Calu3 (cell line): Measurements from ENCODE around the gene ZNF282. TPM values are rescaled to one million over a fixed set of nuclear protein-coding genes. Genes with fewer than 3 reads are reported as not detected.

Source experiments
- Bru-seq: library from RNA; stranded (reverse); fragments of 400-500 nt; gene quantifications from one replicate; lab custom pipeline; 2021; lab: Mats Ljungman, UMichigan
- BruChase-seq, 2 experiments: library from RNA; stranded (reverse); fragments of 400-500 nt; gene quantifications; one replicate each; lab custom pipeline; 2021; lab: Mats Ljungman, UMichigan
- BruUV-seq: library from RNA; stranded (reverse); fragments of 400-500 nt; replicated peaks from 2 replicates; lab custom pipeline; 2021; lab: Mats Ljungman, UMichigan
- CTCF ChIA-PET: fragments of 300-600 bp; sonication (Branson Sonifier 250); formaldehyde crosslinking; loops from one replicate; lab custom pipeline; 2022; ENCODE audit warnings: antibody characterized with exemption; lab: Charles Lee
- DNase-seq: peaks from one replicate; pipeline ENCODE4 v3.0.0; 2022
- H3K27ac Mint-ChIP-seq: one replicate; pipeline ENCODE4 v1.8.0; 2022; ENCODE audit warnings: mixed read lengths; ENCODE audit not compliant: unreplicated experiment
- H3K27me3 Mint-ChIP-seq: one replicate; pipeline ENCODE4 v1.8.0; 2022; ENCODE audit warnings: mixed read lengths; ENCODE audit not compliant: unreplicated experiment
- H3K36me3 Mint-ChIP-seq: one replicate; pipeline ENCODE4 v1.8.0; 2022; ENCODE audit warnings: mild to moderate bottlenecking, moderate library complexity, mixed read lengths; ENCODE audit not compliant: insufficient read depth, unreplicated experiment
- H3K4me1 Mint-ChIP-seq: one replicate; pipeline ENCODE4 v1.8.0; 2022; ENCODE audit warnings: mild to moderate bottlenecking, low read depth, mixed read lengths; ENCODE audit not compliant: unreplicated experiment
- H3K4me3 Mint-ChIP-seq: one replicate; pipeline ENCODE4 v1.8.0; 2022; ENCODE audit warnings: mild to moderate bottlenecking, low read depth, moderate library complexity, mixed read lengths; ENCODE audit not compliant: unreplicated experiment
- H3K9me3 Mint-ChIP-seq: one replicate; pipeline ENCODE4 v1.8.0; 2022; ENCODE audit warnings: low read depth, mixed read lengths; ENCODE audit not compliant: unreplicated experiment
- CTCF ChIP-seq: fragments of 200-600 bp; IDR thresholded peaks from one replicate; pipeline ENCODE4 v1.8.0; 2022; ENCODE audit warnings: antibody characterized with exemption; ENCODE audit not compliant: unreplicated experiment
- intact Hi-C: fragments of 100-400 bp; cut with micrococcal nuclease; formaldehyde crosslinking; loops from one replicate; pipeline ENCODE4 v1.10.0; 2022; ENCODE audit not compliant: unreplicated experiment
- long read RNA-seq: library from polyadenylated mRNA; stranded (forward); transcript quantifications from one replicate; pipeline ENCODE4 v2.0.0, GENCODE V29; 2022
- total RNA-seq: library from RNA; stranded (reverse); gene quantifications from 2 replicates; pipeline ENCODE4 v1.2.3, GENCODE V29; 2022

Gene ZNF282
- total RNA-seq, result 40.3 and 45.2 TPM in 2 replicates
- percentile 80 among the genes with signal in this experiment for Bru-seq, nascent RNA
- BruChase-seq, experiment 1, labeled RNA remaining after a 6-hour chase, result percentile 71 among the genes with signal in this experiment
- BruChase-seq, experiment 2, labeled RNA remaining after a 2-hour chase, result percentile 75 among the genes with signal in this experiment
- long read RNA-seq, partial matches to known transcripts, result 1 of 9 reads
- long read RNA-seq, other reads (novel, unspliced or antisense), result 8 of 9 reads

GRCh38 chr7:149195180-149196150 lies at the start of gene ZNF282:
Gene ZNF282 (plus strand): TSS chr7:149195546. CDS start chr7:149195590, 44 bp downstream.
- peak within 1 kb of the TSS; percentile 67 for H3K27ac Mint-ChIP-seq
- TF ChIP-seq CTCF, result peak; percentile 39
- intact Hi-C loops, result loop anchor here (2.0 to 5.0 kb wide), 3 partner anchors 43 to 68 kb away; partner anchors contain the start of genes ZNF212, ZNF398 and ZNF425
- no TSS peak for BruUV-seq
- CTCF ChIA-PET, result interaction anchor here (0.5 to 2.0 kb wide), 12 partner anchors 9 to 223 kb away, joined by 3 to 14 read pairs (median 4); partner anchors contain the start of gene ZNF783
- H3K9me3 Mint-ChIP-seq, result no peaks in the 10 kb centered on the region
- H3K4me1 Mint-ChIP-seq, result peaks cover 15% of the 10 kb centered on the region
- H3K27me3 Mint-ChIP-seq, result no peaks in the 10 kb centered on the region
- peak within 1 kb of the TSS; percentile 87 for H3K4me3 Mint-ChIP-seq
- peaks cover 53% of the 10 kb centered on the region for H3K36me3 Mint-ChIP-seq
- peak; percentile 94 for DNase-seq

GRCh38 chr7:149147072-149147751 lies 48.1 kb upstream of the ZNF282 start, which contains the start of gene ZNF398:
Gene ZNF398 (plus strand): TSS chr7:149147453. CDS start chr7:149147743, 290 bp downstream.
- no TSS peak for BruUV-seq
- TF ChIP-seq CTCF, result peak; percentile 76
- CTCF ChIA-PET, result interaction anchor here (0.6 to 1.9 kb wide), 5 partner anchors 18 to 138 kb away, joined by 3 to 13 read pairs (median 6); no protein-coding TSS in a partner anchor
- H3K4me1 Mint-ChIP-seq, result peaks cover 30% of the 10 kb centered on the region
- H3K27me3 Mint-ChIP-seq, result no peaks in the 10 kb centered on the region
- H3K4me3 Mint-ChIP-seq, result peak within 1 kb of the TSS; percentile 69
- H3K27ac Mint-ChIP-seq, result peak within 1 kb of the TSS; percentile 90
- H3K9me3 Mint-ChIP-seq, result no peaks in the 10 kb centered on the region
- intact Hi-C loops, result loop anchor here (2.0 to 5.0 kb wide), 4 partner anchors 50 to 276 kb away; partner anchors contain the start of genes PDIA4 and ZNF282
- peaks cover 60% of the 10 kb centered on the region for H3K36me3 Mint-ChIP-seq
- DNase-seq, result peak; percentile 83

- no peaks in the 10 kb centered on the region for H3K9me3 Mint-ChIP-seq
- H3K27me3 Mint-ChIP-seq, result no peaks in the 10 kb centered on the region
- H3K36me3 Mint-ChIP-seq, result peaks cover 61% of the 10 kb centered on the region
- H3K4me3 Mint-ChIP-seq, result peak overlapping the region; percentile 69
- no TSS peak for BruUV-seq
- CTCF ChIA-PET, result interaction anchor here (0.5 to 1.9 kb wide), 7 partner anchors 21 to 143 kb away, joined by 3 to 13 read pairs (median 6); partner anchors contain the start of gene ZNF425
- intact Hi-C loops, result loop anchor here (2.0 to 5.0 kb wide), 4 partner anchors 49 to 275 kb away; partner anchors contain the start of genes PDIA4 and ZNF282
- peaks cover 30% of the 10 kb centered on the region for H3K4me1 Mint-ChIP-seq
- no peak for TF ChIP-seq CTCF
- H3K27ac Mint-ChIP-seq, result peak overlapping the region; percentile 90
- peak; percentile 50 for DNase-seq
Measured at GRCh38 chr7:149147752-149148653, 47.3 kb upstream of the ZNF282 start.
